IPS-NIHi7 (cell line): Measurements from ENCODE around the gene MUC2.

Source experiments
- DNase-seq: peaks from one replicate; pipeline ENCODE4 v3.0.0; 2012; ENCODE audit warnings: mixed read lengths; ENCODE audit errors: extremely low spot score

MUC2 gene

GRCh38 chr11:1072116-1072820, 2.4 kb upstream of the MUC2 start:
- no peak for DNase-seq

GRCh38 chr11:1072821-1073231, 1.8 kb upstream of the MUC2 start:
- DNase-seq, result no peak

- DNase-seq, result no peak
These were observed 1.4 kb upstream of the MUC2 start for GRCh38 chr11:1073261-1073724.

- DNase-seq, result no peak
These were observed 827 bp upstream of the MUC2 start for GRCh38 chr11:1073851-1074243.

- no peak for DNase-seq
These were observed 752 bp downstream of the MUC2 start for GRCh38 chr11:1075341-1075911.

- no peak for DNase-seq
These were observed 1.5 kb downstream of the MUC2 start for GRCh38 chr11:1076061-1076665.

GRCh38 chr11:1077033-1077416, 2.4 kb downstream of the MUC2 start:
- DNase-seq, result no peak

GRCh38 chr11:1077417-1078119, 2.9 kb downstream of the MUC2 start:
- no peak for DNase-seq

GRCh38 chr11:1078191-1078601, 3.5 kb downstream of the MUC2 start:
- DNase-seq, result no peak

- no peak for DNase-seq
These were observed 7.1 kb downstream of the MUC2 start for GRCh38 chr11:1081601-1082311.

- no peak for DNase-seq
These were observed 7.7 kb downstream of the MUC2 start for GRCh38 chr11:1082346-1082727.

- DNase-seq, result no peak
These were observed 8.3 kb downstream of the MUC2 start for GRCh38 chr11:1082728-1083620.

GRCh38 chr11:1083621-1084551, 9.2 kb downstream of the MUC2 start:
- DNase-seq, result no peak

- DNase-seq, result no peak
These were observed 10.1 kb downstream of the MUC2 start for GRCh38 chr11:1084561-1085439.

- DNase-seq, result no peak
These were observed 10.9 kb downstream of the MUC2 start for GRCh38 chr11:1085440-1086170.

GRCh38 chr11:1086171-1087102, 11.8 kb downstream of the MUC2 start:
- no peak for DNase-seq
